ENCODE results near the gene COQ8A.

The COQ8A gene

DNA sequence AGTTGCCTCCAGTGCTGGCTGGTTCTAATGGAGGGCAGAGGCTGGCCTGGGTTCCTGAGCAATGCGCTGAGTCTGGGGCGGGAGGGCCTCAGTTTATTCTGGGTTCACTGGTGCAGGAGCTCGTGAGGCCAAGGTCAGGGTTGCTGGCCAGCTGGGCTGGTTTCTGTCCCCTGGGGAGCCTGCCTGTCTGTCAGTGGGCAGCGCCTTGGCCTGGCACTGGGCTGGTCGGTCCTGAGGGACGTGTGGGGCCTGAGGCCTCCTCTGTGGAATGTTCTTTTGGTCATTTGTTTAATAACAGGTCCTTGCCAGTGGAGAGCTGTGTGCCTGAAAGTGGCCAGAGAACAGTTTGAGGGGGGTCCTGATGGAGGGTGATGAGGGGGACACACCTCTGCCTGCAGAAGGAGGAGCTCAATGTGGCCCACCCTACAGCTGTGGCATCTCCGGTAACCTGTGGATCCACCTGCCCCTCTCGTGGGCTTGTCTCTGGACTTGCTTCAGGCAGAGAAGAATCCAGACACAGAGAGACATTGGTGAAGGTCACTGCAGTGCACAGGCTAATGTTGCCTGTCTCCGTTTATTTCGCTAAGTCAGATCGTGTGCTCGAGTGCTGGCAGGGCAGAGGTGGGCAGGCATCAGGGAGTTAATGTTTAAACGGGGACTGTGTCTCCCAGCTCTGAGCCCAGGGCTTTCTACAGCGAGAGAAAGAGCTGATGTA, 34.6 kb downstream of the COQ8A start:
- no peak for DNase-seq

DNA sequence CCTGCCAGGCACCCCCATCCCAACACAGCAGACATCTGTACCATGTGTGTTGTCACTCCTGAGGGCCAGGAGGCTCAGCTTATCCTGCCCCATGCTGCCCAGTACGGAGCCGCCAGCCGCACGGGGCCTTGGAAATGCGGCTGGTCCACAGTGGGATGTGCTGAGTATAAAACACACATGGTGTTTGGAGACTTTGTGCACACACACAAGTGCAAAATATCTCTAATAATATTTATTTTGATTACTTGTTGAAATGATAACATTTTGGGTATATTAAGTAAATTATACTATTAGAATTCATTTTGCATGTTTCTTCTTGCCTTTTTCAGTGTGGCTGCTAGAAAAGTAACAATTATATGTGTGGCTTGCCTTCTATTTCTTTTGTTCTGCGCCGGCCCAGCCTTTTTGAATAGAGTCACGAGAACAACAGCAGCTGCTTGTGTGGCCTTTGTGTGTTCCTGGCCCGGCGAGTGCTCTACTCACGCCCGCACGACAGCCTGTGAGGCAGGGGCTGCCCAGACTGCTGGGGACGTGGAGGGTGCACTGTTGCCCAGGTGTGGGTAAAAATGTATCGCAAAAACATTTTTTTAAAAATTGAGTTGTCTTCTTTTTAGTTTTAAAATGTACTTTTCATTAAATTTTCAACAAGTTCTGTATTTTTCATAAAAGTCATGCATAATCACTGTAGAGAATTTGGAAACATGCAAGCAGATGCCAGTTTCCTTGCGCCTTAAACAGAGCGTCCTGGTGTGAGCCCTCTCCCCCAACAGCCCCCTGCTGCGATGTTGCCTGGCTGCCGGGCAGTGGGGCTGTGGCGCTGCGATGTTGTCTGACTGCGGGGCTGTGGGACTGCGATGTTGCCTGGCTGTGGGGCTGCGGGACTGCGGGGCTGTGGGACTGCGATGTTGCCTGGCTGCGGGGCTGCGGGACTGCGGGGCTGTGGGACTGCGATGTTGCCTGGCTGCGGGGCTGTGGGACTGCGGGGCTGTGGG, 35.5 kb downstream of the COQ8A start:
- DNase-seq: no peak

DNA sequence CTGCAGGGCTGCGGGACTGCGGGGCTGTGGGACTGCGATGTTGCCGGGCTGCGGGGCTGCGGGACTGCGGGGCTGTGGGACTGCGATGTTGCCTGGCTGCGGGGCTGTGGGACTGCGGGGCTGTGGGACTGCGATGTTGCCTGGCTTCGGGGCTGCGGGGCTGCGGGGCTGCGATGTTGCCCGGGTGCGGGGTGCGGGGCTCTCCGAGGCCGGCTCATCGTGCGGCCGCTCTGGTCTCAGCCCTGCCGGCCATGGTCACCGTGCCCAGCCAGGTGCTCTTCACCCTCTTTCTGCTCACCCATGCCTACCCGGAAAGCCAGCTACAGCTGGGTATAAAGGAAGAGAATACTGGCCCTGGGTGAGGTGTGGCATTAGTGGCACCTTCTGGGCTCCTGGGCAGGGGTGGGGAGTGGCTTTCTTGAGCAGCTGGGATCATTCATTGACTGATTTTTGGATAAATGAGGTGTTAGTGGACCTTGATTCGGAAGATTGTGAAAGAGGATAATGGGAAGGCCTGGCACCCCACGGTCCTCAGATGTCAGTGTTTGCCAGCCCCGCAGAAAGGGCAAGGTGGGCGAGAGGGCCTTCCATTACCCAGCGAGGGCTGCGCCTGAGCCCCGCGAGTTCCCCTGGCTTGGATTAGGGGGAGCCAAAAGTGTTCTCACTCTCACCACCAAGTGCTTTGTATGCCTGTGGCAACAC, 36.3 kb downstream of the COQ8A start:
- DNase-seq: no peak

DNA sequence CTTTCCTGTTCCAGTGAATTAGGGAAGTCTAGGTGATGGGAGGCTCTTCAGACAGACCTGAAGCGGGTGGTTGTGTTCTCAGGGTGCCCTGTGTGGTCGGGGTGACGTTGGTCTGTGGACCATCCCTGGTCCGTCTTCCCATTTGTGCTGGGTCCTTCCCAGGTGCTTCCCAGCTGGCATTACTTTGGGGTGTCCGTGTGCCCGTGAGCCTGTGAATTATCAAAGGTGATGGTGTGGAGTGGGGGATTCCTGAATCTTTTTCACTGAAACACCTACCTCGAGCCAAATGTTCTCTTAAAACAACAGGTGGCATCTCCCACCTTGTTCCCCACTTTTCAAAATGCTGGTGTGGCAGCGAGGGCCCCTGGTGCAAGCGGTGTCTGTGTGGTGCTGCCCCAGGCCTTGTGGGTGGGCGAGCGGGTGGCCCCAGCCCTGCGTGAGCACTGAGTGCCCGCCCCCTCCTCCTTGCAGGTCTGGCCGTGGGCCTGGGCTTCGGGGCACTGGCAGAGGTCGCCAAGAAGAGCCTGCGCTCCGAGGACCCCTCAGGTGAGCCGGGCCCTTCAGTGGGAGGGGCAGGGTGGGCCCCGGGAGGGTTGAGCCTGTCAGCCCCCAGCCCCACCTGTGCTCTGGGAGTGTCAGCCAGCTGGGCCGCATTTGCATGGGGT, 37.0 kb downstream of the COQ8A start:
- DNase-seq: no peak

DNA sequence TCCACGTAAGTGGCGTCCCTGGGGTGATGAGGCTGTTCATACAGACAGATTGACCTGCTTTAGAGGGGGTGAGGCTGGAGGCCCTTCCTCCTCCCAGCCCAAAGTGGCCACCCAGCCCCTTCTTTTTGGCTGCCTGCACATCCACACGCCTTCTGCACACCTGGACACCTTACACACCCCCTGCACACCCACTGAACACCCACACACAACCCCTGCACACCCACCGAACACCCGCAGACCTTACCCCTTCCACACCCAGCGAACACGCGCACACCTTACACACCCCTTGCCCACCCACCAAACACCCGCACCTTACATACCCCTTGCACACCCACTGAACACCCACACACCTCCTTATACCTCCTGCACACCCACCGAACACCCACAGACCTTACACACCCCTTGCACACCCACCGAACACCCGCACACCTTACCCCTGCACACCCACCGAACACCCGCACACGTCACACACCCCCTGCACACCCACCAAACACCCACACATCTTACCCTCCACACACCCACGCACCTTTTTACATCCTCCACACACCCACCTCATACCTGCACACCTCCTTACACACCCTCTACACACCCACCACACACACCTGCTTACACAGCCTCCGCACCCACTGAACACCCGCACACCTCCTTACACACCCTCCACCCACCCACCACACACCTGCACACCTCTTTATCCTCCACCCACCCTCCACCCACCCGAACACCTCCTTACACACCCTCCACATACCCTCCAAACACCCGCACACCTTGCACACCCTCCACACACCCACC, 37.7 kb downstream of the COQ8A start:
- no peak for DNase-seq

DNA sequence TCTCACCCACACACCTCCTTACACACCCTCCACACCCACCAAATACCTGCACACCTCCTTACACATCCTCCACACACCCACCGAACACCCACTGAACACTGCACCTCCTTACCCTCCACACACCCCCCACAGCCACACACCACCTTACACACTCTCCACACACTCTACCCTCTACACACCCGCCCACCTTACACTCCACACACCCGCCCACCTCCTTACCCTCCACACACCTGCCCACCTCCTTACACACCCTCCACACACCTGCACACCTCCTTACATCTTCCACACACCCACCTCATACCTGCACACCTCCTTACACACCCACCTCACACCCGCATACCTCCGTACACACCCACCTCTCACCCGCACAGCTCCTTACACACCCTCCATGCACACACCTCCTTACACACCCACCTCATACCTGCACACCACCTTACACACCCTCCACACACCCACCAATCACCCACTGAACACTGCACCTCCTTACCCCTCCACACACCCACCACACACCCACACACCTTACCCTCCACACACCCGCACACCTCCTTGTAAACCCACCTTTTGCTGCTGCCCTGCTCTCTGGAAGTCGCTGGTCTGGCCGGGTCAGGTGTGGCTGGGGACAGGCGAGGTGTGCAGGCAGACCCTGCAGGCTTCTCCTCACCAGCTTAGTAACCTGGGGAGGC, 38.5 kb downstream of the COQ8A start:
- no peak for DNase-seq

DNA sequence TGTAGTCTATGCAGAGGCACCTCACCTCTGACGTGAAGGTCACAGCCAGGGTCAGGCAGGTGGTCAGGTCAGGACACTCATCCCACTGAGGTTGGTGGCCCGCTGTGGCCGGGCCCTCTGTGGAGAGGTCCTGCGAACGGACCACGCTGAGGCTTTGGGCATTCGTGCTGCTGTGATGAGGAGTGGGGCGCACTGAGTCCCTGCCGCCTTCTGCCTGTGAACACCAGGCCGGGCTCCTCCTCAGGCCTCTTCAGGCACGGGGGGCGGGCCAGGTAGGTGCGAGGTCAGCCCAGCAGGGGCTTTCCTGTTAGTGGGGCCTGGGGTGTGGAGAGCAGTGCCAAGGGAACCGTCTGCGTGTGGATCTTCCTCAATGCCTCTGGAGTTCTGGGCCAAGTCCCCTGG, 39.0 kb downstream of the COQ8A start:
- DNase-seq: no peak

DNA sequence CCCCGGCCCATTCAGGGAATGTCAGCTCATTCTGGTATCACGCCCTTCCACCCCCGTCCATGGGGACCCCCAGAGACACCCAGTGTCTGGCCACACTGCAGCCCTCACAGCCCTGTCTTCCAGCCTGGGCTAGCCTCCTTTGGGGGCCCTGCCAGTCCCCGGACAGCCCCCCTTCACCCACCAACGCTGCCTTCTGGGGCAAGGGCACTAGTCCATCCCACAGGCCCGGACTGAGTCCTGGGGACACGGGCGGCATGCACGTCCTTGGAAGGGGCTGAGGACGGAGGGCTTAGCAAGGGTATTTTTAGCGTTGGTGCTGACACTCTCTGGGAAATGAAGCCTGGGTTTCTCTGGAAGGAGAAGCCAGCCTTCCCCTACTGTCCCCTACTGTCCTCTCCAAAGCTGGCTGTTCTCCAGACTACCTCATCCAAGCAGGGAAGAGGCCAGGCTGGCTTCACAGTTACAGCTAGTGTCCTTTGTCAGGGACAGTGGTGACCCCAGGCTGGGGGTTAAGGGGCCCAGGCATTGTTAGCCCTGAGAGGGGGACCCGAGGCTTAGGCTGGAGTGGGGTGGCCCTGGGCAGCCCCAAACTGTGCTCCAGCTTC, 39.5 kb downstream of the COQ8A start:
- DNase-seq: no peak

DNA sequence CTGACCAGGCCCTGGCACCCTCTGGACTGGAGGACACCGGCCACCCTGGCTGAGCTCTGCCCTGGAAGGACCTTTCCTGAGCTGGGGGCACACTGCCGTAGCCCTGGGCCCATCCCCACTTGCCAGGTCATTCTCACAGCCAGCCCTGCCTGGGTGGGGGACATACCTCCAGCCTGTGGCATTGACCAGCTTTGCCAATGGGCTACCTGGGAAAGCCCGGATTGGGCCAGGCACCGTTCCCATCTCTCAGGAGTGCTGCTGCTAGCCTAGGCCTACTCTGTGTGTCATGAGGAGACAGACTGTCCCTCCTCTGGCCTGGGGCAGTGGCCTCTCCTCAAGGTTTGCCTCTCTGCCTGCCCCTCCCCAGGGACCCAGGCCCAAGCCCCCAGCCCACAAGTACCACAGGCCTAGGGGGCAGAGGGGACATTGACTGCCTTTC, 40.0 kb downstream of the COQ8A start:
- DNase-seq: no peak

DNA sequence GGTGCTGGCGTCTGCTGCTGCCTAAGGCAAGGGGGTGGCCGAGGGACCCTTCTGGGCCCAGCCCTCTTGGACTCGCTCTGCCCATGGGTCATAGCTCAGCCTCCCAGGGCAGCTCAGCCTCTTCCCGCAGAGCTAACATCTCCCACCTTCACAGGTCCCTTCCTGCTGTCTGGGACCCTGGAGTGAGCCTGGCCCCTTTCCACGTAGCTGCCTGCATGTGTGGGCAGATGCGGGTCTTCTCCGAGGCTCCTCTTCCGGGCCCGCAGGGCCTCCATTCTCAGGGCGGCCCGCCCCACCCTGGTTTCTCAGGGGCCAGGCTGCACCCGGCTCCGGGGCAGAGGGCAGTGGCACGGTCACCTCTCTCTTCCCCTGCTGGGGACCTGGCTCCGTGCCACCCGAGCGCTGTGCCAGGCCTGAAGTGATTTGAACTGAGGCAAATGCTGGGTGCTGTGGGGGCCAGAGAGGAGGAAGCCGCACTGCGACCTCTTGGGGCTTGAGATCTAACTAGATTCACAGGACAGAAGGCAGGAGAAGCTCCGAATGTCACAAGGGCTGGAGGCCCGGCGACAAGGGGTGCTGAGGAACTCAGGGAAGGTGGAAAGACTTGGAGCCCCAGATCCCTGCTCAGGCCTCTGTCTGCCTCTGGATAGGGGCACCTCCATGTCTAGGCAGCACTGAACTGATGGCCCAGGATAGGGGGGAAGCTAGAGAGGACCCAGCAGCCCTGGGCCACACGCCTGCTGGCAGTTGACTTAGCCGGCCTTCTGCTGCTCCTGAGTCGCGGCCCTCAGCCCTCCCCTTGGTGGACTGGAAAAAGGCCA, 40.7 kb downstream of the COQ8A start:
- no peak for DNase-seq

DNA sequence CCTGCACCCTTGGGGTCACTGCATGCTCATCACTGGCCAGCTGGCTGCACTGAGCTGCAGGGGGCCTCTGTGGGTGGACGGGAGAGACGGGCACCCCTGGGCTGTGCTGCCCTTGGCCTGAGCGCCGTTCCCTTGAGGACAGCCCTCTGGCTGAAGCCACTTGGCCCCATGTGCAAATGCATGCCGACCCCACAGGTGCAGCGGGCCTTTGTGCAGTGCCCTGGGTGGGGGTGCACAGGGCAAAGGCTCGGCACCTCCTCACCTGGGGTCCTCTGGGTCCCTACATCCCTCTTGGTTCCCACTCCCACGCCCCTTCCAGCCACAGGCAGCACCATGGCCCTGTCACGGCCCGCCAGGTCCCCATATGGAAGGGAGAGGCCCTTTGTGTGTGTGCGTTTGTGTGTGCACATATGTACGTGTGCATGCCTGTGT, 41.3 kb downstream of the COQ8A start:
- no peak for DNase-seq

DNA sequence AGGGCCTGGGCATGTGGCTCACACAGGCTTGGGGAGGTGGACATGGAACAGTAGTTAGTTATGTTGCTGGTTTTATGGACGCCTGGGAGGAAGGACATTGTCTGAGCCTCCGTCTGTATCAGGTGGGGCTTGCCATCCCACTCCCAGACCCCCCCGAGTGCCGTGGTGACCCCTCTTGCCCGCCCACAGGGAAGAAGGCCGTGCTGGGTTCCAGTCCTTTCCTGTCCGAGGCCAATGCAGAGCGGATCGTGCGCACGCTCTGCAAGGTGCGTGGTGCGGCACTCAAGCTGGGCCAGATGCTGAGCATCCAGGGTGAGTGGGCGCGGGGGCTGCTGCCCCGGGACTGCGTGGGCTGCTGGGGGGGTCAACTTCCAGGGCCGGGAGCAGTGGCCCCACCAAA, 41.7 kb downstream of the COQ8A start:
- DNase-seq: no peak

DNA sequence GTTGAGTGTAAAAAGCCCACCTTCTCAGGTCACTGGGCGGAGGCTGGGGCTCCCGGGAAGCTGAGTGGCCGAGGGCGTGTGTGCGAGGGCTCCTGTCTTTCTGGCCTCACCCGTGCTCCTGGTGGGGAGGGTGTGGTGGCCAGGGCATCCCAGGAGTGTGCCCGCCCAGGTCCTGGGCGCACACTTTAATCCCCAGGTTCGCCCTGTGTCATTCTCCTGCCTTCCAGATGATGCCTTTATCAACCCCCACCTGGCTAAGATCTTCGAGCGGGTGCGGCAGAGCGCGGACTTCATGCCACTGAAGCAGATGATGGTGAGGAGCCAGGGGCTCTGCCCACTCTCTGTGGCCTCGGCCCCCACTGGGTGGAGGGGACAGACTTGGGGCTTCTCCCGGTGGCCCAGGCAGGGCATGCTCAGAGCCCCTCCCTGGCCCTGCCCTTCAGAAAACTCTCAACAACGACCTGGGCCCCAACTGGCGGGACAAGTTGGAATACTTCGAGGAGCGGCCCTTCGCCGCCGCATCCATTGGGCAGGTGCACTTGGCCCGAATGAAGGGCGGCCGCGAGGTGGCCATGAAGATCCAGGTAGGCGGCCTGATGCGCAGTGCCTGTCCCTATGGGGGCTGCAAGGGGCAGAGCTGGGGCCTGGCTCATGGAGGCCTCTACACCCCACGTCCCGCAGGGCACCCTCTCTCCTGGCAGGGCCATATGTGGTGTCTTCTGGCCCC, 42.5 kb downstream of the COQ8A start:
- DNase-seq: no peak

DNA sequence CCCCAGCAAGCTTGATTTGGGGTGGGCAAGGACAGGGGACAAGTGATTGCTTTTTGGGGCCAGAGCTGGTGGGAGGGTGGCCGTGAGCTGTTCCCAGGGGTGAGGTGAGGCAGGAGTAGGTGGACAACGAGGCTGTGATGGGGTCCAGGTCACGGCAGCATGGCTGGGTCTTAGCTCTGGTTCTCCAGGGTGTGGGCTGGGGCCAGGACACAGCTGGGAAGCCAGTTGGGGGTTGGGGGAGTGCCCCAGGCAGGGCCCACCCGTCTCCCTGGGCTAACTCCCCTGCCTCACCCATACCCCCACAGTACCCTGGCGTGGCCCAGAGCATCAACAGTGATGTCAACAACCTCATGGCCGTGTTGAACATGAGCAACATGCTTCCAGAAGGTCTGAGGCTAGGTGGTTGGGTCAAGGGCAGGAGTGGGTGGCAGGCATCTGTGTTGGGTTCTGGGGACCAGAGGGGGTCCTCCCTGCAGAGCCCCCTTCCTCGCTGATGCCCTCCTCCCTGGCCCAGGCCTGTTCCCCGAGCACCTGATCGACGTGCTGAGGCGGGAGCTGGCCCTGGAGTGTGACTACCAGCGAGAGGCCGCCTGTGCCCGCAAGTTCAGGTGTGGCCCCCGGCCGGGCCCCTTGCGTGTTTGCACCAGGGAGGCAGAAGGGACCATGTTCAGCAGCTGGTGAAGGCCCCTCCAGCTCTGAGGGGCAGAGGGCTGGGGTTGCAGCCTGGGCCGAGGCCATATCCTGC, 43.3 kb downstream of the COQ8A start:
- DNase-seq: no peak

DNA sequence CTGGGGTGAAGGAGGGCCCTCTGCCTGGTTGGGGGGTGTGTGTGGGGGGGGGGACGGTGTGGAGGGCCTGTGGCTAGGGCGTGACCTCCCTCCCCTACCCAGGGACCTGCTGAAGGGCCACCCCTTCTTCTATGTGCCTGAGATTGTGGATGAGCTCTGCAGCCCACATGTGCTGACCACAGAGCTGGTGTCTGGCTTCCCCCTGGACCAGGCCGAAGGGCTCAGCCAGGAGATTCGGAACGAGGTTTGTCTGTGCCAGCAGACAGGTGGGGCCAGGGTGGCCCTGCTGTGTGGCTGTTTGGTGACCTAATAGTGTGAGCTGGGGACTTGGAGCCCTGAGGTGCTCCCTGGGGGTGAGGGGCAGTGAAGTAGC, 43.9 kb downstream of the COQ8A start:
- no peak for DNase-seq

DNA sequence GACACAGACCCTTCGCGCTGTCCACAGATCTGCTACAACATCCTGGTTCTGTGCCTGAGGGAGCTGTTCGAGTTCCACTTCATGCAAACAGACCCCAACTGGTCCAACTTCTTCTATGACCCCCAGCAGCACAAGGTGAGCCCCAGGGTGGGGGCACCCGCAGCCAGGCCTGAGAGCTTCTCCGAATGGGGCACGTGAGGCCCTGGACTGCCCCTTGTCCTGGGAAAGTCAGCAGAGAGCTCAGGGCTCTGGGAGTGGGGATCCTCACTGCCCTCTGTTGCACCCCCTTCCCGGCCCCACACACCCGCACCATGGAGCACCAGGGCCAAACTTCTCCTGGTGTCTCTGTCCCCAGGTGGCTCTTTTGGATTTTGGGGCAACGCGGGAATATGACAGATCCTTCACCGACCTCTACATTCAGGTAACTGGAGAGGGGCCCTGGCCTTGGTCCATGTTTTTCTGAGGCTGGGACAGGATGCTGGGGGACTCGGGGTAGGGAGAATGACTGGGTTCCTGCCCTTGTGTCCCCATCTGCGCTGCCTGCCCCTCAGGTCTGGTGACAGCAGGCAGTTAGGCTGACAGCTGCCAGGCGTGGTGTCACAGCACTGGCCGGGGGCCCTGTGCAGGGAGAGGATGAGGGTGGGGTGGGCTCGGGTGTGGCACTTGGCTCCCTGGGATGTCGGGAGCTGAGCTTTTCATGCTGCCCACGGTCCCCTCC, 44.6 kb downstream of the COQ8A start:
- DNase-seq: no peak

DNA sequence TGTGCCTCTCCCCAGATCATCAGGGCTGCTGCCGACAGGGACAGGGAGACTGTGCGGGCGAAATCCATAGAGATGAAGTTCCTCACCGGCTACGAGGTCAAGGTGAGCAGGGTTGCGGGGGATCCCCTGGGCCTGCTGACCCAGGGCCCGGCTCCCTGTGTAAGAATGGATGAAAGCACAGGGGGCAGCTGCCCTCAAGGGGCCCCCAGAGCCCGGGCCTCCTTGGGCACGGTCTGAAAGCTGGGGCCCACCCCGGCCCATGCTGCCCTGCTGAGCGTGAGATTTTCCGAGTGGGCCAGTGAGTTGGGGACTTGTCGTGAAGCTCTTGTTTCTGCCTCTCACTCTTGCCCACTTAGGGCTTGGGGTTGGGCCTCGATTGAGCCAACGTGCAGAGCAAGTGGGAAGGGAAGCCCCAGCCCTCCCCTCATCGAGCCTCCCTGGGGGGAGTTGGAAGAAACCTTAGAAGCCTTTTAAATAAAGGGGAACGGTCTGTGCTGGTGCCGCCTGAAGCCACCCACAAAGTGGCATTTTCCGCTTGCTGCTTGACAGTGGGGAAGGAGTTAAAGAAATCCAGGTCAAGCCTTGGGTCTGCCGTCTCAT, 45.2 kb downstream of the COQ8A start:
- no peak for DNase-seq
